ENCODE results near the gene AKAP5.

DNA sequence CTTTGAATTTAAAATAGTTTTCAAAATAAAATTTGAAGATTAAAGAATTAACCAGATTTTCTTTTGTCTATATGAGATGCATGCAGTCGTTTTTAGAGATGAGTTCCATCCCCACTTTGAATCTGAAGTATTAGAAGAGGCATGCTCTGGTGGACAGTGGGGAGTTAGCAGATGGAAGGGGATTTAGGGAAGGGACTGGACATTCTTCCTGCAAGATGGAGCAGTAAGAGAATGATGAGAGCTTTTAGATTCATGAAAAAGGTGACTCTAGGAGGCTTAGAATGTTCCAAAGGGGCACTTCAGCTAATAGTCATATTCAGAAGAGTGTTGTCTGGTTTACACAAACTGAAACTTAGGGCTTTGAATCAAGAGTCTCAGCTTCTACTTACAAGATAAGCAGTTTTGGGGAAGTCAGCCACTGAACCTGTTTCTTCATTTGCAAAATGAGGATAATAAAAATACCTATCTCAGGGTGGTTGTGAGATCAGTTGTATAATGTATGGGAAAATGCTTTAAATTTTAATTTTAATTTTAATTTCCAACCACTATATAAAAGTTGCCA lies 43.0 kb downstream of the AKAP5 start:
- TF ChIP-seq POLR2AphosphoS5 (IDR thresholded peaks at IDR 0.05; ENCODE audit: low read depth, low read length) (no peak), POLR2A (IDR thresholded peaks at IDR 0.05; ENCODE audit: low read depth, low read length) (no peak)

All from GM12892 (cell line).